PC-3 (cell line): Measurements from ENCODE around the gene HTR5A.

Experiments
- CTCF ChIP-seq: fragments of 300-600 bp; sonication (generic); conservative IDR thresholded peaks from 2 replicates; pipeline ENCODE4 v1.5.1; 2017; ENCODE audit warnings: antibody characterized with exemption, low read depth, mild to moderate bottlenecking, low read length
- EZH2 ChIP-seq: fragments of 300-600 bp; sonication (generic); IDR thresholded peaks from one replicate; pipeline ENCODE4 v1.6.1; 2017; ENCODE audit warnings: antibody characterized with exemption, mild to moderate bottlenecking, low read length; ENCODE audit not compliant: unreplicated experiment

GRCh38 chr7:155084969-155085368, 14.8 kb downstream of the HTR5A start:
- TF ChIP-seq EZH2 (no peak), CTCF (no peak)
